ENCODE measurements around the gene NUDT7.

The NUDT7 gene

DNA sequence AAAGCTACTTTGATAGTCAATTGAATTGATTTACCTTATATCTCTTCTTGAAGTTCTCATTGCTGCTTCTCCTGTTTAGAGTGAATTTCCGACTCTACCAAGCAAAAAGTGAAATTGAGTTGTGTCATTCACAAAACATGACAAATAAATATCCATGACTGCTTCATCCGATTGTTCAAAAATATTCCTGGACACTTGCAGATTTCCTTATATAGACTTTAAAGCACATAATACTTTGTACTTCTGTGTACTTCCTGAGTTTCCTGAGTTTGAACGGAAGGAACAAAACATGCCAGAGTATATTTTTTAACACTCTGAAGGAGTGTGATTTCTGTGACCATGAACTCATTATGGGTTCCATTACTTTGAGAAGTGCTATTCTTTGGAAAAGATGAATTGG, 45.5 kb downstream of the NUDT7 start:
- DNase-seq: no peak
- intact Hi-C loops (cut with DNase I): no loop called here

DNA sequence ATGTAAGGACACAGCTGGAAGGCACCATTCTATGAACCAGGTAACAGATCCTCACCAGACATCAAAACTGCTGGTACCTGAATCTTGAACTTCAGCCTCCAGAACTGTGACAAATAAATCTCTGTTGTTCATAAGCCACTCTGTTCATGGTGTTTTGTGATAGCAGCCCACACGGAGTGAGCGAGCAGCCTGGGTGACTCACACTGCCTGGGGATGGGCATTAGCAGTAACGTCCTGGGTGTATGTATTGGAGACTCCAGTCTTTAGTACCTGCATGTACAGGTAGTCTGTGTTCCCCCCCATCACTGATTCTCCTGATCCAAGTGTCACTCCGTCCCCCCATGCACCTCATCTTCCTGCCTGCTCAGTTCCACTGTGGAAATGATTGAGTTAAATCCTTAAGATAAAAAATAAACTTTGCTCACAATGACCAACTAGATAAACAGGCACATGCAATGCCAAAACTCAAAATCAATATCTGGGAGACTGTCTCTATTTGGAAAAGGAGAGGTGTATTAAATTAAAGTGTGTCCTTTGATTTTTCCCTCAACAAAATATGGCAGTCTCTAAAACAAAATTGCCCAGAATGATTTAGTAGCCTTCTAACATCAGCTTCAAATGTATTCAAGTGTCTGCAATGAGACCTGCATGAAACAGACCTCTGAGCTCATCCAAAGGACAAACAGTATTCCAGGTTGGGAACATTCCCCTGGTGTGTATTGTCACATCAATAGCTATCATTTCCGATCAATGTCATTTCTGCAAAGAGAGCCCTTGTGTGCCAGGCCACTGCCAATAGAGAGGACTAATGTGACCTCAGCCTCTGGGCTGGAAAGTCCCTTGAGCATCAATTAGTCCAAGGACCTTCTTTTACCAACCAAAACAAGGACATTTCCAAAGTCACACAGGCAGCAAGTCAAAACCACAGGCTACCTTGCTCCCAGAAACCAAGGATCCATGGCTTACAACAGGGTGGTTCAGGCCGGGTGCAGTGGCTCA, 53.9 kb downstream of the NUDT7 start:
- intact Hi-C loops (cut with DNase I): no loop called here
- no peak for DNase-seq

DNA sequence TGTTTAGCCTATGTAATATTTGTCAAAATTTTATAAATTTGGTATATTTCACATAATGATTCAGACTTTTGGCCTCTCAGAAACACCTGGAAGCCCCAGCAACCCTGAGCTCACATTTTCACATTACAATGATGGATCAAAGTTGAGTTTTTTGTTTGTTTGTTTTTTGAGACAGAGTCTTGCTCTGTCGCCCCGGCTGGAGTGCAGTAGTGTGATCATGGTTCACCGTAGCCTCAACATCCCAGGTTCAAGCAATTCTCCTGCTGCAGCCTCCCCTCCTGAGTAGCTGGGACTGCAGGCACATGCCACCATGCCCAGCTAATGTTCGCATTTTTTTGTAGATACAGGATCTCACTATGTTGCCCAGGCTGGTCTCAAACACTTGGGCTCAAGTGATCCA, 55.4 kb downstream of the NUDT7 start:
- intact Hi-C loops (cut with DNase I): no loop called here
- no peak for DNase-seq

DNA sequence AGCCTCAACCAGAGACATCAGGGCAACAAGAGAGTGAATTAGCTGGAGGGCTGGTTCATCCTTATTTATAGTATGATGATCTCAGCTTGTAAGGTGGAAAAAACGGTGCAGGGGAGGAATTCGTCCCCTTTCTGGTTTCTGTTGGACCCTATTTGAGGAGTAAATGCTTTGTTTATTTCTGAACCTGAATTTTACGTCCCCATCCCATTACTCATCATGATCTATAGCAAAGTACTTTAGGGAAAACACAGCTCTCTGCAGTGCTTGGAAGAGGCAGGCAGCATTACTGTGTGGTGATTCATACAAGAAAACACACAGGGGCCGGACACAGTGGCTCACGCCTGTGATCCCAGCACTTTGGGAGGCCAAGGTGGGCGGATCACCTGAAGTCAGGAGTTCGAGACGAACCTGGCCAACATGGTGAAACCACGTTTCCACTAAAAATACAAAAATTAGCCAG, 58.1 kb downstream of the NUDT7 start:
- DNase-seq: no peak
- intact Hi-C loops (cut with DNase I): no loop called here

DNA sequence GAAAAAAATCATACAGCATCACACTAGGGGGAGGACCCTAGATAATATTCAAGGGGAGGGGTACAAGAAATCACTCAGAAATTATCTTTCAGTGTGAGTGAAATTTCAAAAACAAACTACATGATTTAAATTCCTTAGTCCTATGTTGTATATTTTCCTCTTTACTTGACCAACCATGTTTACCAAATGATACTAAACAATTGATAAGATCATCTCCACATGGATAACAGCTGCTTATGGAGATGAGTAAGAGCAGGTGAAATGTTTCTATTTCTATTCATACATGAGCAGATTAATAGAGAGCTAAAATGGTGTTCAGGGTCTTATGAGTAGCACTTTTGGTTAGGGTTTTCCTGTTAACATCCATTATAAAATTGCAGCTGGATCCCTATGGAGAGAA, 58.8 kb downstream of the NUDT7 start:
- intact Hi-C loops (cut with DNase I): no loop called here
- no peak for DNase-seq

DNA sequence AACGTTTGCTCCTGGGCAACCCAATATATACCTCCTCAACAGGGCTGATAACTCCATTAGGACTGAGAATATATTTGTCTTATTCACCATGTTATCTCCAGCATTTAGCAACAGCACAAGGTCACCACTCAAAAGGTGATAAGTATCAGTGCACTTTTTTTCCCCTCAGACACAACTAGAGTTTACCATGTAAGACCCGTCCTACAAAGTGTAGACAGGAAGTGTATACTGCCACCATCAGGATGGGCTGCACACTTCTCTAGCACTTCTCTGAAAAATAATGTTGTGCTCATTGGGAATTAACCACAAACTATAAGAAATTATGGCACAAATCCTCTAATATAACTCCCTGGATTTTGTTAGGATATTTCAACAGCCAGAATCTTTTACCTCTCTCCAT, 60.4 kb downstream of the NUDT7 start:
- DNase-seq: no peak
- intact Hi-C loops (cut with DNase I): no loop called here

DNA sequence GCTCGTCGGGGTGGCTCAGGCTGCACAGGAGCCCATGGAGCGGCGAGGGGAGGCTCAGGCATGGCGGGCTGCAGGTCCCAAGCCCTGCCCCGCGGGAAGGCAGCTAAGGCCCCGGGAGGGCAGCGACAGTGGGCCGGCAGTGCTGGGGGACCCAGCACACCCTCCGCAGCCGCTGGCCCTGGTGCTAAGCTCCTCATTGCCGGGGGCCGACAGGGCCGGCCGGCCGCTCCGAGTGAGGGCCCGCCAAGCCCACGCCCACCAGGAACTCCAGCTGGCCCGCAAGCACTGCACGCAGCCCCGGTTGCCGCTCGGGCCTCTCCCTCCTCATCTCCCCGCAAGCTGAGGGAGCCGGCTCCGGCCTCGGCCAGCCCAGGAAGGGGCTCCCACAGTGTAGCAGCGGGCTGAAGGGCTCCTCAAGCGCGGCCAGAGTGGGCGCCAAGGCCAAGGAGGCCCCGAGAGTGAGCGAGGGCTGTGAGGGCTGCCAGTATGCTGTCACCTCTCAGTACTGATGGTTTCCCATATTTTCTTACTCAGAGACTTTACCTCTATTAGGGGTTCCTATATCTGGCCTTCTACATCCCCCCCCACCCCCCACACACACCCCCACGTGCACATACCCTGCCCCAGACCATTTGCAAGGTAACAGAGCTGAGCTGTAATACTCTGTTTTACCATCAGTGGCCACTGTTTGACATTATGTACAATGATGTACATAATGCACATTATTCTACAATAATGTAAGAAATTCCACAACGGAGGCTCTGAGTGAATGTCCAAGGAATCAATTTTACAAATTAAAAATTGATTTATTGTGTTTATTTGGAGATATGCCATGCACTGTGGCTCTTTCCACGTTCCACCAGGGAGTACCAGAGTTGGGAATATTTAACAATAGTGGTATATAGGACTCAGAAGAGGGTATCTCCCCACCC, 62.4 kb downstream of the NUDT7 start:
- no peak for DNase-seq
- intact Hi-C loops (cut with DNase I): no loop called here

DNA sequence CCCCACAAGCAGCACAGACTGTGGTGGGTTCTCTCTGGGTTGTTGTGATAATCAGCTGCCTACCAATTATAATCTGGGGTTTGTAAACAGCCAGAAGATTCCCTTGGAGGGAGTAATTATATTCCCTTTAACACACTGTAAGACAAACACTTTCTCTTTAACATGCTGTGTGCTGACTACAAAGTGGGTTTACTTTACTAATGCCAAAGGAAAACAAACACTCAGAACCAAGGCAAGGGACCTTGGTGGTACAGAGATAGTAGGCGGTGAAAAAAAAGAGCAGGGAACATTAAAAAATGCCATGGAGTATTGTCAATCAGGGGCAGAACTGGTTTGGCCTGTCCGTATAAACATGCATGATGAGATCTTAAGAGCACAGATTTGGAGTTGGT, 63.1 kb downstream of the NUDT7 start:
- intact Hi-C loops (cut with DNase I): no loop called here
- DNase-seq: no peak

DNA sequence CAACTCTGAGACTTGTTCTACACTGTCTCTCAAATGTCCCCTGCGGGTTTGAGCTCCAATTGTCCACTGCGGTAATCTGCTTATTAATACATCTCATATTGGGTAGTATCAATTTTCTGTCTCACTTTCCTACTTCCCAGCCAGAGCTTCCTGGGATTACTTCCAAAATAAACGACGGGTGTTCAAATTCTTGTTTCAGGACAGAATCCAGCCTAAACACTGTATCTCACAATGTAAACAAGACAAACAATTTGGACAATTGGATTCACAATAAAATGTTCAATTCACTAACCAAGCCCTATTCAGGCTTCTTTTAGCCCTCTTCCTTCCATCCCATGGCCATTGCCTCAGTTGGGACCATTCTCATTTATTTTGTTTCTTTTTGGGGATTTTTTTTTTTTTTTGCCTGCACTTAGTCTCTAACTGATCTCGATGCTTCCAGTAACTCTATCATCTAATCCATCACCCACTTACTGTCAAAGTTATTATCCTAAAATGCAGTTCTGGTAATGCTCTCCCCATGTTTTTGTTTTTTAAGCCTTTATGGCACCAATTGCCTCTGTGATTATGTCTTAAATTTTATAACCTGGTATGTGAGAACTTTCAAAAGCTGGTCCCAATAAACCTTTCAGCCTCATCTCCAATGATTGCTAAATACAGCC, 64.0 kb downstream of the NUDT7 start:
- intact Hi-C loops (cut with DNase I): no loop called here
- DNase-seq: no peak

DNA sequence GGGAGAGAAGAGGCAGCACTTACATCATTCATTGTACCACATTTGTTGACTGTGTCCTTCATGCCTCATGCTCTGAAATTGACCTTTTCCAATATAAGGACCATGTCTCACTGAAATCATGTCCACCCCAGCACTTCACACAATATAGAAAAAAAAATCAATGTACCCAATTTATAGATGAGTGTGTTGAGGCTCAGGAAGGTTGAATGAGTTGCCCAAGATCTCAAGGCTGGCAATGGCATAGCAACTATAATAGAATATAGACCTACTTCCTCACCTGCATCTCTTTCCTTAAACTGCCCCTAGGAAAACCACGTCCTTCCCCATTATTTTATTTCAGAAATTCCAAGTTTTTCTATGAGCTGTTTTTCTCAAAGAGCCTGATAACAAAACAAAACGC, 65.1 kb downstream of the NUDT7 start:
- intact Hi-C loops (cut with DNase I): no loop called here
- DNase-seq: no peak

DNA sequence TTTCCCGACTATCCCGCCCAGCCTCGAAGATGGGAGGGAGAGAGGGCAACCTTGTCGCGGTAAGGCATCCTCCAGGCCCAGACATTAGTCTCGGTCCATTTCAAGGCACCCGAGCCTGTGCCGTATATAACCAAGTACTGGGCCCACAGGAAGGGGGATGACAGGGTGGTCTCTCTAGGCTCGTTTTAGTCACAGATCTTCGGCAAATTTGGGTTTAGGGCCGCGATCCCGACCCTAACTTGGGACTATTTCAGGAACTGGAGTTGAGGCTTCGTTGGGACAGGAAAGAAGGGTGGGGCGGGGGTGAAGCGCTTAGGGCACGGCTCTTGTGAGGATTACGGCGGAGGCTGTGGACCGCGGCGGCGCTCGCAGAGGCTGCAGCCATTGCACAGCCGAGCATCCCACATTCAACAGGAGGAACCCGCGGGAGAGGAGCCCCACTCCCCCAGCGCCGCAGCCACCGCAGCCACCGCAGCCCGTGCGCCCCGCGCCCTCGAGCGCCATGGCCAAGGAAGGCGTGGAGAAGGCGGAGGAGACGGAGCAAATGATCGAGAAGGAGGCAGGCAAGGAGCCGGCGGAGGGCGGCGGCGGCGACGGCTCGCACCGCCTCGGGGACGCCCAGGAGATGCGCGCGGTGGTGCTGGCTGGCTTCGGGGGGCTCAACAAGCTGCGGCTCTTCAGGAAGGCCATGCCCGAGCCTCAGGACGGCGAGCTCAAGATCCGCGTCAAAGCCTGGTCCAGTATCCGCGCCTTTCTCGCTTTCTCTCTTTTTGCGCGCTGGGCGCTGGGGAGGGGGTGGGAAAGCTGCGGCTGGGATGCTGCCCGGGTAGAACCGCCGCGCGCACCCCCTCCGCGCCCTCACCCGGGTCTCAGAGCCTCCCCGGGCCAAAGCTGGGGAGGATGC, 66.1 kb downstream of the NUDT7 start, which contains the start of gene VAT1L:
VAT1L (plus strand) TSS at position 384 of the 904 bp plus-strand sequence; CDS start at position 503, 119 bp downstream.
- intact Hi-C loops (cut with DNase I): no loop called here
- DNase-seq: peak; percentile 35 to 96 (median 72)

DNA sequence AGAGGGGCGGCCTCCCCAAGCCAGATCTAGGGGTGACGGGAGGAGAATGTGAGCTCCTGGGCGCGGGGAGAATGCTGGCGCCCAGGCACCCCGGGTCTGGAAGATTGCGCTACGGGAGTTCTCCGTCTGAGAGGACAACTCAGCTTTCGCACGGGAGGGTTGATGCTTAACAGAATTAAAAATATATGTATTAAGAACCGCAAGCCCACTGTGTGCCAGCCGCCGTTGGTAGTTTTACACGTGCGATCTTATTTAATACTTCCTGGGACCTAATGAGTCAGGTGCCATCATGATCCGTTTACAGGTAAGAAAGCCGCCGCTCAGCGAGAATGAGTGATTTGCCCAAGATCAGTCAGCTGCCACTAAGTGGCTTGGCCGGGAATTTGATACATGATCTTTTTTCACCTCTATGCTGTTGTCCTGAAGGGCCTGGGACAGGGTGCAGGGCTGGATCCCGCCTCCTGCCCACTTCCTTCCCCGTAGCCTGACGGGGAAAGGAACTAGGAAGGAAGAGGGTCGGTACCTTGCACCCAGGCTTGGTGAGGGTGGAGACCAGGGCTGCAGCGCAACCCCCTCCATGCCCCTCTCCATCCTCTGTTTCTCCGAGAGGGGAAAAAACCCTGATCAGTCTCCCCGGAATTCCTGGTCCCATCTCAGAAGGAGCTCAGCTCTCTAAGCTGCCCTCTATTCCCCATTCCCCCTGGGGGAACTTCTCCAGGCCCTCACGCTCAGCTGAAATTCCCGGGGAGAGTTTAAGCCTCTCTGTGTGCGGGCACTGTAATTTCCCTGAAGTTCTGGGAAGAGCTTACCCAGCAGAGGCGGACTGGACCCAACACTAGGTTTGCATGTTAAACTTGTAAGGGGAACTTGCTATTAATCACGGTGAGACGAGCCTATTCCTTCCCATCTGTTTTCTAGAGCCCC, 67.0 kb downstream of the NUDT7 start:
- intact Hi-C loops (cut with DNase I): loop anchor here (10.0 kb wide), 1 partner anchor 185 kb away; no protein-coding TSS in a partner anchor
- DNase-seq: no peak

DNA sequence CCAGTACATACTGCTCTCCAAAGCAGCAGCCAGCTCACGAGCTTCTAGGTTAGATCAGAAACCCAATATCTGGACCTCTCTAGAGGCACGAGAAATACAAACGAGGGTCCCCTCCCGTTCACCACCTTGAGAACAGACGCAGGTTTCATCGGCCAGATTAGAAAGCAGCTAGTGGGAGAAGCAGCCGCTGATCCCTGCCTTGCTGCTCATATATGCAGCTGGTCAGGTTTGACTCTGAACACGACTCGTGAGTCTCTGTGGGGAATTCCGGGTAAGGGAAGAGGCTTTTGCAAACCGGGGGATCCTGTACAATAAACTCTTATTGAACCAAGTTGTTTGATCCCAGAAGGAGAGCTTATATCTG, 67.7 kb downstream of the NUDT7 start:
- no peak for DNase-seq
- intact Hi-C loops (cut with DNase I): loop anchor here (10.0 kb wide), 1 partner anchor 185 kb away; no protein-coding TSS in a partner anchor

DNA sequence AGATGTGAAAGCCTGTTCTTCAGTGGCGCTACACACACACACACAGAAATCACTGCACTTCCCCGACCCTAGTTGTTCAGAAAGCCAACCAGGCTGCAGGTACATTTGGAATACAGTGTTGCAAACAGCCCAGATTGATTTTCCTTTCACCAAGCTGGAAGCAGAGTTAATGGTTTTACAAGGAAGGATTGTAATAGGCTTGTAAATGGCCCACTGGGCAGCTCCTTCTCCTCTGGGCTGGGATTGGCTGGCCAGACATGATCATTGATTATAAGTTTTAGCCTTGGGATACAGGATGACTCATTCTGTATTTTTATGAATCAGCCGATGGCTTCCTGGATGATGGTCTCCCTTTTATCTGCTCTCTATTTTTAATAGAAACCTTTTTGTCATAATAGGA, 68.6 kb downstream of the NUDT7 start:
- no peak for DNase-seq
- intact Hi-C loops (cut with DNase I): loop anchor here (10.0 kb wide), 1 partner anchor 184 kb away; no protein-coding TSS in a partner anchor

Measured in posterior cingulate gyrus (tissue), 11 donors.